ENCODE data around the gene EPC2. TPM values are rescaled to one million over a fixed set of nuclear protein-coding genes. Genes with fewer than 3 reads are reported as not detected.

Gene EPC2
- total and polyA plus RNA-seq, 2 donors (not counting 1 experiment from before 2014, with no cell fraction given): 18.0 to 72.3 TPM

GRCh38 chr2:148824190-148824589 is 179.6 kb downstream of the EPC2 start:
- H3K27ac ChIP-seq (ENCODE audit: low read length in 2 of 2): no peak overlapping the region
- H3K27ac Mint-ChIP-seq: no peak overlapping the region
- no peak overlapping the region for H3K4me3 ChIP-seq (ENCODE audit: control extremely low read depth in 1 of 5, extremely low read depth in 1 of 5, insufficient read depth in 1 of 5, low read depth in 2 of 5, low read length in 4 of 5)
- no peak overlapping the region for H3K4me3 Mint-ChIP-seq
- no peak overlapping the region for H3K4me2 ChIP-seq (replicated peaks; ENCODE audit: low read depth, low read length, poor library complexity, severe bottlenecking)
- no peak overlapping the region for H2AFZ ChIP-seq (ENCODE audit: insufficient read depth, low read depth, low read length, poor library complexity, severe bottlenecking)
- WGBS (ENCODE audit: insufficient coverage): 100% methylated on average over 1 of the region's 1 CpG
- CTCF ChIA-PET: interaction anchor here (1.2 kb wide), 1 partner anchor 46 kb away, joined by 3 read pairs; no protein-coding TSS in a partner anchor
- H3K36me3 ChIP-seq (replicated peaks in 1 of 2; ENCODE audit: control extremely low read depth in 1 of 2, control insufficient read depth in 1 of 2, extremely low read depth in 1 of 2, insufficient read depth in 2 of 2, low read length in 1 of 2): no peaks in the 10 kb centered on the region
- no peak for ATAC-seq (ENCODE audit: low read depth)
- H3K9ac ChIP-seq (ENCODE audit: low read length): no peak overlapping the region
- peaks cover 0 to 6% (median 4%) of the 10 kb centered on the region in 4 experiments for H3K27me3 ChIP-seq (replicated peaks in 1 of 4; ENCODE audit: control extremely low read depth in 1 of 4, control insufficient read depth in 3 of 4, insufficient read depth in 4 of 4, low read length in 3 of 4)
- no peaks in the 10 kb centered on the region for H3K9me3 ChIP-seq (ENCODE audit: control extremely low read depth in 1 of 3, control insufficient read depth in 2 of 3, insufficient read depth in 1 of 3, low read length in 2 of 3)
- H3K9me3 Mint-ChIP-seq (ENCODE audit: insufficient read depth): peaks cover 2% of the 10 kb centered on the region
- DNase-seq: no peak
- peaks cover 9% of the 10 kb centered on the region for H3K27me3 Mint-ChIP-seq
- intact Hi-C loops (cut with micrococcal nuclease): no loop called here
- TF ChIP-seq EZH2 (IDR thresholded peaks at IDR 0.05; ENCODE audit: borderline replicate concordance, insufficient read depth, low read depth, low read length, poor library complexity, severe bottlenecking) (no peak), CTCF (IDR thresholded peaks at IDR 0.05) (no peak)
- H3K79me2 ChIP-seq (ENCODE audit: control insufficient read depth, insufficient read depth, low read length): no peaks in the 10 kb centered on the region
- POLR2A ChIA-PET: no interaction called here
- no peaks in the 10 kb centered on the region for H3K4me1 Mint-ChIP-seq
- H4K20me1 ChIP-seq (ENCODE audit: control insufficient read depth, insufficient read depth, low read length, poor library complexity, severe bottlenecking): no peaks in the 10 kb centered on the region
- H3K4me1 ChIP-seq (ENCODE audit: control insufficient read depth in 2 of 2, insufficient read depth in 2 of 2, low read length in 2 of 2): no peaks in the 10 kb centered on the region

- Histone ChIP-seq H3K79me2 (ENCODE audit: control insufficient read depth, insufficient read depth, low read length) (no peaks in the 10 kb centered on the region), H3K4me1 (ENCODE audit: control insufficient read depth in 2 of 2, insufficient read depth in 2 of 2, low read length in 2 of 2) (no peaks in the 10 kb centered on the region), H3K27ac (ENCODE audit: low read length in 2 of 2) (no peak overlapping the region), H3K9me3 (ENCODE audit: control extremely low read depth in 1 of 3, control insufficient read depth in 2 of 3, insufficient read depth in 1 of 3, low read length in 2 of 3) (no peaks in the 10 kb centered on the region), H3K27me3 (replicated peaks in 1 of 4; ENCODE audit: control extremely low read depth in 1 of 4, control insufficient read depth in 3 of 4, insufficient read depth in 4 of 4, low read length in 3 of 4) (peaks cover 0 to 6% (median 2%) of the 10 kb centered on the region in 4 experiments), H2AFZ (ENCODE audit: insufficient read depth, low read depth, low read length, poor library complexity, severe bottlenecking) (no peak overlapping the region), H3K4me2 (replicated peaks; ENCODE audit: low read depth, low read length, poor library complexity, severe bottlenecking) (no peak overlapping the region), H3K36me3 (replicated peaks in 1 of 2; ENCODE audit: control extremely low read depth in 1 of 2, control insufficient read depth in 1 of 2, extremely low read depth in 1 of 2, insufficient read depth in 2 of 2, low read length in 1 of 2) (no peaks in the 10 kb centered on the region), H4K20me1 (ENCODE audit: control insufficient read depth, insufficient read depth, low read length, poor library complexity, severe bottlenecking) (no peaks in the 10 kb centered on the region), H3K9ac (ENCODE audit: low read length) (no peak overlapping the region), H3K4me3 (ENCODE audit: control extremely low read depth in 1 of 5, extremely low read depth in 1 of 5, insufficient read depth in 1 of 5, low read depth in 2 of 5, low read length in 4 of 5) (no peak overlapping the region)
- Mint-ChIP-seq H3K4me1 (no peaks in the 10 kb centered on the region), H3K9me3 (ENCODE audit: insufficient read depth) (peaks cover 2% of the 10 kb centered on the region), H3K27me3 (peaks cover 17% of the 10 kb centered on the region), H3K27ac (no peak overlapping the region), H3K4me3 (no peak overlapping the region)
- DNase-seq (no peak), ATAC-seq (ENCODE audit: low read depth) (no peak)
- TF ChIP-seq EZH2 (IDR thresholded peaks at IDR 0.05; ENCODE audit: borderline replicate concordance, insufficient read depth, low read depth, low read length, poor library complexity, severe bottlenecking) (no peak), CTCF (IDR thresholded peaks at IDR 0.05) (no peak)
- CTCF ChIA-PET: no interaction called here
- POLR2A ChIA-PET: no interaction called here
- intact Hi-C loops (cut with micrococcal nuclease): no loop called here
Measured at GRCh38 chr2:148826791-148827190, 182.2 kb downstream of the EPC2 start.
